MCF 10A (cell line): ENCODE results near the gene ANKRD34A. TPM values are rescaled to one million over a fixed set of nuclear protein-coding genes. Genes with fewer than 3 reads are reported as not detected.

Experiments used
- BruUV-seq: library from RNA; stranded (reverse); fragments of 400-500 nt; replicated peaks from 2 replicates; lab custom pipeline; 2021; lab: Mats Ljungman, UMichigan
- CTCF ChIA-PET: fragments of 300-600 bp; sonication (Branson Sonifier 250); formaldehyde crosslinking; extraction: SDS; loops from one replicate; lab custom pipeline; 2021; ENCODE audit warnings: antibody characterized with exemption, inconsistent platforms; lab: Yijun Ruan, JAX
- POLR2A ChIA-PET: fragments of 300-600, 350-650 bp; sonication (Branson Sonifier 250); formaldehyde crosslinking; extraction: SDS; loops from one replicate; lab custom pipeline; 2020; ENCODE audit warnings: antibody characterized with exemption, inconsistent platforms; lab: Yijun Ruan, JAX
- DNase-seq: peaks from one replicate; pipeline ENCODE4 v3.0.0-alpha.2; 2018; ENCODE audit not compliant: unreplicated experiment
- H3K27ac Mint-ChIP-seq: one replicate; pipeline ENCODE4 v1.8.0; 2022; ENCODE audit warnings: mild to moderate bottlenecking, low read depth, mixed read lengths; ENCODE audit not compliant: unreplicated experiment
- H3K27me3 Mint-ChIP-seq: one replicate; pipeline ENCODE4 v1.8.0; 2022; ENCODE audit warnings: mixed read lengths; ENCODE audit not compliant: insufficient read depth, unreplicated experiment
- H3K36me3 Mint-ChIP-seq: one replicate; pipeline ENCODE4 v1.8.0; 2022; ENCODE audit warnings: mild to moderate bottlenecking, moderate library complexity, mixed read lengths; ENCODE audit not compliant: insufficient read depth, unreplicated experiment
- H3K4me1 Mint-ChIP-seq: one replicate; pipeline ENCODE4 v1.8.0; 2022; ENCODE audit warnings: mixed read lengths; ENCODE audit not compliant: insufficient read depth, unreplicated experiment
- H3K4me3 Mint-ChIP-seq: one replicate; pipeline ENCODE4 v1.8.0; 2022; ENCODE audit warnings: mild to moderate bottlenecking, moderate library complexity, mixed read lengths; ENCODE audit not compliant: unreplicated experiment
- H3K9me3 Mint-ChIP-seq: one replicate; pipeline ENCODE4 v1.8.0; 2022; ENCODE audit warnings: mixed read lengths; ENCODE audit not compliant: unreplicated experiment
- intact Hi-C: fragments of 100-400 bp; cut with micrococcal nuclease; formaldehyde crosslinking; loops from 2 replicates; pipeline ENCODE4 v1.14.1; 2022
- total RNA-seq: library from RNA; stranded (reverse); gene quantifications from 2 replicates; pipeline ENCODE4 v1.2.3, GENCODE V29; 2022
- TF ChIP-seq, protein P1 (sequence below): fragments of 200-600 bp; IDR thresholded peaks from one replicate; pipeline ENCODE4 v1.8.0; 2022; ENCODE audit warnings: antibody characterized with exemption, mild to moderate bottlenecking; ENCODE audit not compliant: unreplicated experiment

ANKRD34A gene
- total RNA-seq, 1 experiment from 2014 or later = 2.6 TPM

DNA sequence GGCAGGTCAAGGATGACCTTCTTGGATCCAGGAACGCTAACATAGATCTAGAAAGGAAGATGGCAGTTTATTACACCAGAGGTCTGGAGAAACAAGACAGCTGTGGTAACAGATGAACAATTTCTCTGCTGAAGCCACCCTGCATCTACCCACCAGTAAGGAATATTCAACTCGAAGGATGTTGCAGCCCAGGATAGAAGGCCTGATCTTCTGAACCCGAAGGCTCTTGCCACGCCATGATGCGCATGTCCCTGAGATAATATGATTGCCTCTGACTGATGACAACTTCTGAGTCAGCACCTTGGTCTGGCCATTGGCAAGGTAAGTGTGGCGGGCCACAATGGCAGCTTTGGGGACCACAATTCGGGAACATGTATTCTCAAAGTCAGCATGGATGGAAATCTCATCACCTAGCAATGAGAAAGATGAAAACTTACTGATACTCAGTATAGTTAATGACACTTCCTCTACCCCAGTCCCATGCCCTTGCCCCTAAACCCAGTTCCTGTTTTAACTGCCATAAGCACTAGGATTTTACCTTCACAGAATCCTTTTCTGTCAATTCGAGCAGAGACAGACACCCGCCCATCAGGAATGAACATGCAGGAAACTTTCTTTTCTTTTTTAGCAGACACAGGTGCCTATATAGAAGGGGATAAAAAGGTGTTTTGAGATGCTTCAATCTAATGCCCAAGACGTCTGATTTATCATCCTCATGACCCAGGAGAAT is 30.2 kb upstream of the ANKRD34A start:
- TF ChIP-seq, protein P1, sequence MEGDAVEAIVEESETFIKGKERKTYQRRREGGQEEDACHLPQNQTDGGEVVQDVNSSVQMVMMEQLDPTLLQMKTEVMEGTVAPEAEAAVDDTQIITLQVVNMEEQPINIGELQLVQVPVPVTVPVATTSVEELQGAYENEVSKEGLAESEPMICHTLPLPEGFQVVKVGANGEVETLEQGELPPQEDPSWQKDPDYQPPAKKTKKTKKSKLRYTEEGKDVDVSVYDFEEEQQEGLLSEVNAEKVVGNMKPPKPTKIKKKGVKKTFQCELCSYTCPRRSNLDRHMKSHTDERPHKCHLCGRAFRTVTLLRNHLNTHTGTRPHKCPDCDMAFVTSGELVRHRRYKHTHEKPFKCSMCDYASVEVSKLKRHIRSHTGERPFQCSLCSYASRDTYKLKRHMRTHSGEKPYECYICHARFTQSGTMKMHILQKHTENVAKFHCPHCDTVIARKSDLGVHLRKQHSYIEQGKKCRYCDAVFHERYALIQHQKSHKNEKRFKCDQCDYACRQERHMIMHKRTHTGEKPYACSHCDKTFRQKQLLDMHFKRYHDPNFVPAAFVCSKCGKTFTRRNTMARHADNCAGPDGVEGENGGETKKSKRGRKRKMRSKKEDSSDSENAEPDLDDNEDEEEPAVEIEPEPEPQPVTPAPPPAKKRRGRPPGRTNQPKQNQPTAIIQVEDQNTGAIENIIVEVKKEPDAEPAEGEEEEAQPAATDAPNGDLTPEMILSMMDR = no peak
- intact Hi-C loops = no loop called here
- H3K9me3 Mint-ChIP-seq = no peaks in the 10 kb centered on the region
- H3K27ac Mint-ChIP-seq = peak overlapping the region; percentile 95
- BruUV-seq = TSS peak; percentile 29
- H3K36me3 Mint-ChIP-seq = peaks cover 71% of the 10 kb centered on the region
- no peak for DNase-seq
- H3K27me3 Mint-ChIP-seq = no peaks in the 10 kb centered on the region
- ChIA-PET CTCF (interaction anchor here (0.7 to 24.2 kb wide), 6 partner anchors 16 to 114 kb away, joined by 3 to 773 read pairs (median 4); partner anchors contain the start of gene HJV), POLR2A (interaction anchor here (1.1 to 28.8 kb wide), 14 partner anchors 6 to 149 kb away, joined by 6 to 1309 read pairs (median 34); partner anchors contain the start of genes ANKRD34A, LIX1L, NUDT17 and PEX11B)
- peaks cover 41% of the 10 kb centered on the region for H3K4me1 Mint-ChIP-seq
- H3K4me3 Mint-ChIP-seq = peak overlapping the region; percentile 89

- Mint-ChIP-seq H3K4me1 (peaks cover 34% of the 10 kb centered on the region), H3K36me3 (peaks cover 72% of the 10 kb centered on the region), H3K4me3 (peak overlapping the region; percentile 89), H3K9me3 (no peaks in the 10 kb centered on the region), H3K27ac (peak overlapping the region; percentile 95), H3K27me3 (no peaks in the 10 kb centered on the region)
- intact Hi-C loops = no loop called here
- ChIA-PET POLR2A (interaction anchor here (0.8 to 28.8 kb wide), 11 partner anchors 7 to 135 kb away, joined by 3 to 1309 read pairs (median 30); partner anchors contain the start of genes ANKRD34A, LIX1L, PEX11B and PIAS3), CTCF (interaction anchor here (0.7 to 24.2 kb wide), 8 partner anchors 15 to 113 kb away, joined by 3 to 773 read pairs (median 4); partner anchors contain the start of genes ANKRD34A, HJV and POLR3GL)
- no TSS peak for BruUV-seq
- TF ChIP-seq, protein P1 = no peak
- no peak for DNase-seq
Measured at GRCh38 chr1:145993618-145994390, 29.4 kb upstream of the ANKRD34A start.

DNA sequence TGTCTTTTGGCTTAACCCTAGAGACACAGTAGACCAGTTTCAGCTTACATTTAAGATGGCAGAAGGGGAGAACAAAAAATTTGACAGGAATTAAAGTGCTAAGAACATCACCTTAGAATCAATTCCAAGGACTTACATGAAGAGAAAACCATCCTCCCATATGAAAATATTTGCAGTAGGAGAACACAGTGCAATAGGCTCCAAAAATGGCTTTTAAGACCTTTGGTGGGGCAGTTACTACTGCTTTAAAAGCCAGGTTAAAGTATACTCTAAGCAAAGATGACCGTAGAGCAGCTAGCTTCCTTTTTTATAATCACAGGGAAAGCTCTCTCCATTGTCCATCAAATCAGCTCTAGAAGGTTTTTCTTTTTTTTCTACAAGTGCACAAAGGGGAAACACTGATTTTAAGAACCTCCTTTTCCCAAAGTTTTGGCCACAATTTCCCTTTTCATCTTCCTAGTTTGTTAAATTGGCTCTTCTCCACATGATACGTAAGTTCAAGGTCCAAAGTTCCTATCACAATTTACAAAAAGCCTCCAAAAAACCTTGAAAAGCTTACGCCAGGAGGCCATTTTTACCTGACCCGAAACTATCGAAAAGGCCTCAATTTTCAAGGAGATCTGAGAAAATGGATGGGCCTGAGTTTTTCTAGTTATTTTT is 28.7 kb upstream of the ANKRD34A start:
- peak overlapping the region; percentile 89 for H3K4me3 Mint-ChIP-seq
- ChIA-PET POLR2A (interaction anchor here (0.6 to 28.8 kb wide), 11 partner anchors 7 to 134 kb away, joined by 3 to 1309 read pairs (median 30); partner anchors contain the start of genes ANKRD34A, LIX1L, PIAS3 and POLR3GL), CTCF (interaction anchor here (0.9 to 24.2 kb wide), 6 partner anchors 15 to 102 kb away, joined by 3 to 773 read pairs (median 6); partner anchors contain the start of genes ANKRD34A, HJV and POLR3GL)
- H3K27me3 Mint-ChIP-seq = no peaks in the 10 kb centered on the region
- peak overlapping the region; percentile 95 for H3K27ac Mint-ChIP-seq
- BruUV-seq = no TSS peak
- no peaks in the 10 kb centered on the region for H3K9me3 Mint-ChIP-seq
- DNase-seq = no peak
- H3K4me1 Mint-ChIP-seq = peaks cover 27% of the 10 kb centered on the region
- intact Hi-C loops = no loop called here
- H3K36me3 Mint-ChIP-seq = peaks cover 79% of the 10 kb centered on the region
- TF ChIP-seq, protein P1 = no peak
